ENCODE results near the gene PRKCA. TPM values are rescaled to one million over a fixed set of nuclear protein-coding genes. Genes with fewer than 3 reads are reported as not detected.

Gene PRKCA
- total RNA-seq, 1 donor from 2014 or later: 5.6 TPM

- peaks cover 27% of the 10 kb centered on the region for H3K27me3 ChIP-seq (ENCODE audit: low read depth)
- no peak for TF ChIP-seq CTCF (IDR thresholded peaks at IDR 0.05; ENCODE audit: borderline replicate concordance)
- no peak for DNase-seq
- intact Hi-C loops (cut with micrococcal nuclease): no loop called here
- H3K4me1 ChIP-seq: no peaks in the 10 kb centered on the region
- no peak overlapping the region for H3K4me3 ChIP-seq
- H3K36me3 ChIP-seq: no peaks in the 10 kb centered on the region
- H3K27ac ChIP-seq (replicated peaks): no peak overlapping the region
- H3K9me3 ChIP-seq (replicated peaks): no peaks in the 10 kb centered on the region
These were observed 39.6 kb upstream of the PRKCA start for GRCh38 chr17:66262767-66263166.

GRCh38 chr17:66264696-66265095 lies 37.7 kb upstream of the PRKCA start:
- intact Hi-C loops (cut with micrococcal nuclease): no loop called here
- H3K27ac ChIP-seq (replicated peaks): no peak overlapping the region
- no peak for TF ChIP-seq CTCF (IDR thresholded peaks at IDR 0.05; ENCODE audit: borderline replicate concordance)
- H3K27me3 ChIP-seq (ENCODE audit: low read depth): peaks cover 27% of the 10 kb centered on the region
- H3K9me3 ChIP-seq (replicated peaks): no peaks in the 10 kb centered on the region
- no peak for DNase-seq
- H3K4me3 ChIP-seq: no peak overlapping the region
- H3K4me1 ChIP-seq: no peaks in the 10 kb centered on the region
- no peaks in the 10 kb centered on the region for H3K36me3 ChIP-seq

GRCh38 chr17:66268247-66268927 lies 34.0 kb upstream of the PRKCA start:
- Histone ChIP-seq H3K27ac (replicated peaks) (no peak overlapping the region), H3K27me3 (ENCODE audit: low read depth) (peaks cover 10% of the 10 kb centered on the region), H3K4me1 (no peaks in the 10 kb centered on the region), H3K9me3 (replicated peaks) (peaks cover 18% of the 10 kb centered on the region), H3K36me3 (no peaks in the 10 kb centered on the region), H3K4me3 (no peak overlapping the region)
- TF ChIP-seq CTCF (IDR thresholded peaks at IDR 0.05; ENCODE audit: borderline replicate concordance): no peak
- DNase-seq: no peak
- intact Hi-C loops (cut with micrococcal nuclease): no loop called here

GRCh38 chr17:66270106-66270505 lies 32.3 kb upstream of the PRKCA start:
- intact Hi-C loops (cut with micrococcal nuclease): no loop called here
- Histone ChIP-seq H3K4me1 (no peaks in the 10 kb centered on the region), H3K36me3 (no peaks in the 10 kb centered on the region), H3K27ac (replicated peaks) (no peak overlapping the region), H3K9me3 (replicated peaks) (peaks cover 18% of the 10 kb centered on the region), H3K4me3 (no peak overlapping the region), H3K27me3 (ENCODE audit: low read depth) (peaks cover 4% of the 10 kb centered on the region)
- no peak for TF ChIP-seq CTCF (IDR thresholded peaks at IDR 0.05; ENCODE audit: borderline replicate concordance)
- no peak for DNase-seq

GRCh38 chr17:66271512-66271911 lies 30.9 kb upstream of the PRKCA start:
- intact Hi-C loops (cut with micrococcal nuclease): no loop called here
- H3K27me3 ChIP-seq (ENCODE audit: low read depth): no peaks in the 10 kb centered on the region
- no peak overlapping the region for H3K27ac ChIP-seq (replicated peaks)

More at GRCh38 chr17:66271512-66271911, 30.9 kb upstream of the PRKCA start:
- TF ChIP-seq CTCF (IDR thresholded peaks at IDR 0.05; ENCODE audit: borderline replicate concordance): no peak
- Histone ChIP-seq H3K4me1 (no peaks in the 10 kb centered on the region), H3K36me3 (no peaks in the 10 kb centered on the region), H3K9me3 (replicated peaks) (peaks cover 18% of the 10 kb centered on the region), H3K4me3 (no peak overlapping the region)
- DNase-seq: no peak
